ENCODE results near the gene ROR2. TPM values are rescaled to one million over a fixed set of nuclear protein-coding genes. Genes with fewer than 3 reads are reported as not detected.

ROR2 gene
- total RNA-seq, 1 experiment from 2014 or later = 5.9 TPM

DNA sequence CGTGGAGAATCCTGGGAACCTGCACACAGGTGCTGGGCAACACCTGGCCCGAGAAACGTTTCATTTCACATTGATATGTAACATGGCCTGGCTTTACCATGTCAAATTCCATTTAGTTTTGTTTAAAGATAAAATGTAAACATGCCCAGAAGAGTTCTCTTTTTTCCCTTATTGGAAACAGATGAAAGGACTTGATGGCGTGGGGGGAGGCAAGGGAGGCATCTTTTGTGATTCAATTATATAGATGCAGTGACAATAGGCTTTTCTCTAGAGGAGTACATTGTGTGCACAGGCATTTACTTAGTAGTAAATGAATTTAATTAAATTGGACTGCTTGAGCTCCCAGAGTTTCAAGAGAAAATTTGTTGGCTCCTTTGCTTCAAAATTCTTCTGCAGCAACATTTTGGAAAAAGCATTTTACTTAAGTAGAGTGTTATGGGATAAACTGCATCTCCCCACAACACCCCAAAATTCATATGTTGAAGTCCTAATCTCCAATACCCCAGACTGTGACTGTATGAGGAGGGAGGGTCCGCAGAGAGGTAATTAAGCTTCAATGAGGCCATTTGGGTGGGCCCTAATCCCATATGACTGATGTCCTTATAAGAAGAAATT lies 272.1 kb downstream of the ROR2 start:
- H3K27me3 ChIP-seq (ENCODE audit: control insufficient read depth, insufficient read depth, low read length) = no peaks in the 10 kb centered on the region
- no peak for DNase-seq (ENCODE audit: low read depth, low spot score)
- BruUV-seq (replicated peaks) = no TSS peak
- H3K4me1 ChIP-seq (ENCODE audit: control insufficient read depth, insufficient read depth, low read length) = no peaks in the 10 kb centered on the region
- H3K36me3 ChIP-seq (ENCODE audit: control insufficient read depth, insufficient read depth, low read length) = no peaks in the 10 kb centered on the region
- ATAC-seq = no peak
- no peak overlapping the region for H3K27ac ChIP-seq (ENCODE audit: low read length)
- in situ Hi-C loops (cut with HindIII; ENCODE audit: low pct_unique_long_range_greater_than_20kb, low sequenced_read_pairs) (no loop called here), intact Hi-C loops (cut with micrococcal nuclease; ENCODE audit: unreplicated experiment) (loop anchor here (5.0 kb wide), 1 partner anchor 761 kb away; no protein-coding TSS in a partner anchor)
- no peaks in the 10 kb centered on the region for H3K9me3 ChIP-seq (ENCODE audit: control insufficient read depth, insufficient read depth, low read depth, low read length)
- POLR2A ChIA-PET = no interaction called here
- TF ChIP-seq SIN3A (IDR thresholded peaks at IDR 0.05; ENCODE audit: borderline replicate concordance, insufficient read depth, low read depth, low read length) (no peak), POLR2AphosphoS5 (IDR thresholded peaks at IDR 0.05; ENCODE audit: low read depth, low read length) (no peak), TCF7L2 (IDR thresholded peaks at IDR 0.05; ENCODE audit: low read depth, low read length) (no peak)
- TF ChIP-seq, protein P1, sequence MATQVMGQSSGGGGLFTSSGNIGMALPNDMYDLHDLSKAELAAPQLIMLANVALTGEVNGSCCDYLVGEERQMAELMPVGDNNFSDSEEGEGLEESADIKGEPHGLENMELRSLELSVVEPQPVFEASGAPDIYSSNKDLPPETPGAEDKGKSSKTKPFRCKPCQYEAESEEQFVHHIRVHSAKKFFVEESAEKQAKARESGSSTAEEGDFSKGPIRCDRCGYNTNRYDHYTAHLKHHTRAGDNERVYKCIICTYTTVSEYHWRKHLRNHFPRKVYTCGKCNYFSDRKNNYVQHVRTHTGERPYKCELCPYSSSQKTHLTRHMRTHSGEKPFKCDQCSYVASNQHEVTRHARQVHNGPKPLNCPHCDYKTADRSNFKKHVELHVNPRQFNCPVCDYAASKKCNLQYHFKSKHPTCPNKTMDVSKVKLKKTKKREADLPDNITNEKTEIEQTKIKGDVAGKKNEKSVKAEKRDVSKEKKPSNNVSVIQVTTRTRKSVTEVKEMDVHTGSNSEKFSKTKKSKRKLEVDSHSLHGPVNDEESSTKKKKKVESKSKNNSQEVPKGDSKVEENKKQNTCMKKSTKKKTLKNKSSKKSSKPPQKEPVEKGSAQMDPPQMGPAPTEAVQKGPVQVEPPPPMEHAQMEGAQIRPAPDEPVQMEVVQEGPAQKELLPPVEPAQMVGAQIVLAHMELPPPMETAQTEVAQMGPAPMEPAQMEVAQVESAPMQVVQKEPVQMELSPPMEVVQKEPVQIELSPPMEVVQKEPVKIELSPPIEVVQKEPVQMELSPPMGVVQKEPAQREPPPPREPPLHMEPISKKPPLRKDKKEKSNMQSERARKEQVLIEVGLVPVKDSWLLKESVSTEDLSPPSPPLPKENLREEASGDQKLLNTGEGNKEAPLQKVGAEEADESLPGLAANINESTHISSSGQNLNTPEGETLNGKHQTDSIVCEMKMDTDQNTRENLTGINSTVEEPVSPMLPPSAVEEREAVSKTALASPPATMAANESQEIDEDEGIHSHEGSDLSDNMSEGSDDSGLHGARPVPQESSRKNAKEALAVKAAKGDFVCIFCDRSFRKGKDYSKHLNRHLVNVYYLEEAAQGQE (IDR thresholded peaks at IDR 0.05; ENCODE audit: insufficient read depth in 1 of 2, low read depth in 2 of 2, low read length in 1 of 2) = no peak
- TF ChIP-seq, protein P2, sequence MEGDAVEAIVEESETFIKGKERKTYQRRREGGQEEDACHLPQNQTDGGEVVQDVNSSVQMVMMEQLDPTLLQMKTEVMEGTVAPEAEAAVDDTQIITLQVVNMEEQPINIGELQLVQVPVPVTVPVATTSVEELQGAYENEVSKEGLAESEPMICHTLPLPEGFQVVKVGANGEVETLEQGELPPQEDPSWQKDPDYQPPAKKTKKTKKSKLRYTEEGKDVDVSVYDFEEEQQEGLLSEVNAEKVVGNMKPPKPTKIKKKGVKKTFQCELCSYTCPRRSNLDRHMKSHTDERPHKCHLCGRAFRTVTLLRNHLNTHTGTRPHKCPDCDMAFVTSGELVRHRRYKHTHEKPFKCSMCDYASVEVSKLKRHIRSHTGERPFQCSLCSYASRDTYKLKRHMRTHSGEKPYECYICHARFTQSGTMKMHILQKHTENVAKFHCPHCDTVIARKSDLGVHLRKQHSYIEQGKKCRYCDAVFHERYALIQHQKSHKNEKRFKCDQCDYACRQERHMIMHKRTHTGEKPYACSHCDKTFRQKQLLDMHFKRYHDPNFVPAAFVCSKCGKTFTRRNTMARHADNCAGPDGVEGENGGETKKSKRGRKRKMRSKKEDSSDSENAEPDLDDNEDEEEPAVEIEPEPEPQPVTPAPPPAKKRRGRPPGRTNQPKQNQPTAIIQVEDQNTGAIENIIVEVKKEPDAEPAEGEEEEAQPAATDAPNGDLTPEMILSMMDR (IDR thresholded peaks at IDR 0.05) = no peak
- no peak overlapping the region for H3K4me3 ChIP-seq (ENCODE audit: low read depth in 2 of 2, low read length in 2 of 2)
- CTCF ChIA-PET = no interaction called here

DNA sequence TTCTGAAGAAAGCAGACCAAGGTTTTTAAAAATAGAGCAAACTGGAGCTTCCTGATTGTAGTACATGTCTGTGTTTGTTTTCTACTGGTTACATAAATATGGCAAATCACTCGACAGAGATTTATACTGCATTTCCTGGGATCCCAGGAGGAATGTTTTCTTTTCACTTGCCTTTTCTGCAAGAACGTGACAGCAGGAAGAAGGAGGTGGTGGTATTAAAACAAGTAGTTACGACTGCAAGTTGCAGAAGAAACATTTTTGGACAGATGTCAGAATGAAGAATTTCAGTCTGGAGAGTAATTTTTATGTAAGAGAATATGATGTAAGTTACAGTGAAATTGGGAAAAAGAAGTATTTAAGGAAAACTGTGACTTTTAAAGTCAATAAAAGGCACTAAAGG lies 272.7 kb downstream of the ROR2 start:
- Histone ChIP-seq H3K9me3 (ENCODE audit: control insufficient read depth, insufficient read depth, low read depth, low read length) (no peaks in the 10 kb centered on the region), H3K4me1 (ENCODE audit: control insufficient read depth, insufficient read depth, low read length) (no peaks in the 10 kb centered on the region), H3K27ac (ENCODE audit: low read length) (no peak overlapping the region), H3K4me3 (ENCODE audit: low read depth in 2 of 2, low read length in 2 of 2) (no peak overlapping the region), H3K27me3 (ENCODE audit: control insufficient read depth, insufficient read depth, low read length) (no peaks in the 10 kb centered on the region), H3K36me3 (ENCODE audit: control insufficient read depth, insufficient read depth, low read length) (no peaks in the 10 kb centered on the region)
- intact Hi-C loops (cut with micrococcal nuclease; ENCODE audit: unreplicated experiment) (loop anchor here (5.0 kb wide), 1 partner anchor 760 kb away; no protein-coding TSS in a partner anchor), in situ Hi-C loops (cut with HindIII; ENCODE audit: low pct_unique_long_range_greater_than_20kb, low sequenced_read_pairs) (no loop called here)
- no peak for TF ChIP-seq TCF7L2 (IDR thresholded peaks at IDR 0.05; ENCODE audit: low read depth, low read length)
- TF ChIP-seq, protein P2 (IDR thresholded peaks at IDR 0.05) = no peak
- no peak for TF ChIP-seq SIN3A (IDR thresholded peaks at IDR 0.05; ENCODE audit: borderline replicate concordance, insufficient read depth, low read depth, low read length)
- TF ChIP-seq, protein P1 (IDR thresholded peaks at IDR 0.05; ENCODE audit: insufficient read depth in 1 of 2, low read depth in 2 of 2, low read length in 1 of 2) = no peak
- no peak for TF ChIP-seq POLR2AphosphoS5 (IDR thresholded peaks at IDR 0.05; ENCODE audit: low read depth, low read length)
- no peak for ATAC-seq
- BruUV-seq (replicated peaks) = no TSS peak
- CTCF ChIA-PET = no interaction called here
- POLR2A ChIA-PET = no interaction called here
- no peak for DNase-seq (ENCODE audit: low read depth, low spot score)

Measured in Panc1 (cell line).